ENCODE measurements around the gene EXOC3L2.

DNA sequence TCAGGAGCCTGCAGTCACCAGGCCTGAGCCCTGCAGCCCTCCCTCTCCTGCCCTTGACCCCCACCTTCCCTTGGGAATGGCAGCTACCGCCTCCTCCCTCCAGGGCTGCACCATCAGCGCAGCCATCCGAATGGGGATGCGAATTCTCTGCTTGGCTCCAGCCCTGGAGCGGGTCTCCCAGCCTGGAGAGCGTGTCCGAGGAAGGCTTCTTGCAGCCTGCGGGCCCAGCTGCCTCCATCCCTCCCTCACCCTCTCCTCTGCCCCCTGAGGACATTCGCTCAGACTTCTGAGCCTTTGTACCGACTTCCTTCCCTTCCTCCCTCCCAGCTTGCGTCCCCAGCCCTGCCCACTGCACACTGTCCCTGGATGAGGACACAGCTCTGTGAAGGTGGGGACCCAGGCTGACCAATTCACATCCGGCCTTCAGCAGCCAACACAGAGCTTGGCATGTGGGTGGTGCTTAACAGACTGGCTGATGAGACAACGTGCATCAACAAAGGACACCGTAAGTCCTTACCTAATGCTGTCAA lies 78.4 kb downstream of the EXOC3L2 start:
- no peak for TF ChIP-seq POLR2AphosphoS5 (IDR thresholded peaks at IDR 0.05)
- TF ChIP-seq, protein P1, sequence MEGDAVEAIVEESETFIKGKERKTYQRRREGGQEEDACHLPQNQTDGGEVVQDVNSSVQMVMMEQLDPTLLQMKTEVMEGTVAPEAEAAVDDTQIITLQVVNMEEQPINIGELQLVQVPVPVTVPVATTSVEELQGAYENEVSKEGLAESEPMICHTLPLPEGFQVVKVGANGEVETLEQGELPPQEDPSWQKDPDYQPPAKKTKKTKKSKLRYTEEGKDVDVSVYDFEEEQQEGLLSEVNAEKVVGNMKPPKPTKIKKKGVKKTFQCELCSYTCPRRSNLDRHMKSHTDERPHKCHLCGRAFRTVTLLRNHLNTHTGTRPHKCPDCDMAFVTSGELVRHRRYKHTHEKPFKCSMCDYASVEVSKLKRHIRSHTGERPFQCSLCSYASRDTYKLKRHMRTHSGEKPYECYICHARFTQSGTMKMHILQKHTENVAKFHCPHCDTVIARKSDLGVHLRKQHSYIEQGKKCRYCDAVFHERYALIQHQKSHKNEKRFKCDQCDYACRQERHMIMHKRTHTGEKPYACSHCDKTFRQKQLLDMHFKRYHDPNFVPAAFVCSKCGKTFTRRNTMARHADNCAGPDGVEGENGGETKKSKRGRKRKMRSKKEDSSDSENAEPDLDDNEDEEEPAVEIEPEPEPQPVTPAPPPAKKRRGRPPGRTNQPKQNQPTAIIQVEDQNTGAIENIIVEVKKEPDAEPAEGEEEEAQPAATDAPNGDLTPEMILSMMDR (IDR thresholded peaks at IDR 0.05): no peak
- no peak for TF ChIP-seq POLR2A (IDR thresholded peaks at IDR 0.05)
- TF ChIP-seq EP300 (IDR thresholded peaks at IDR 0.05; ENCODE audit: low read depth): no peak

Measured in transverse colon (tissue), 4 donors.